Trophoblast cell (in vitro differentiated cells and primary cell): ENCODE data around the gene HMGXB3.
"Not testable (repeated sequence)": the region's sequence is repeated elsewhere in the genome, so short reads cannot be mapped to it uniquely, and the experiment has no call there.

Source experiments
- DNase-seq, 2 donors: peaks; one replicate each; pipeline ENCODE4 v3.0.0-alpha.2; 2016
- H2AFZ ChIP-seq: 2 replicates; pipeline ENCODE4 v1.6.1; 2013; ENCODE audit warnings: low read length, moderate library complexity, mild to moderate bottlenecking; ENCODE audit not compliant: insufficient read depth, poor library complexity
- H2AK5ac ChIP-seq: 2 replicates; pipeline ENCODE4 v1.6.1; 2013; ENCODE audit warnings: mild to moderate bottlenecking, low read length
- H2BK120ac ChIP-seq: 2 replicates; pipeline ENCODE4 v1.6.1; 2013; ENCODE audit warnings: low read length, mild to moderate bottlenecking, moderate library complexity; ENCODE audit not compliant: insufficient read depth, poor library complexity
- H2BK12ac ChIP-seq: 2 replicates; pipeline ENCODE4 v1.6.1; 2013; ENCODE audit warnings: mild to moderate bottlenecking, low read length, moderate library complexity
- H2BK5ac ChIP-seq: 2 replicates; pipeline ENCODE4 v1.6.1; 2013; ENCODE audit warnings: low read length, low read depth, moderate library complexity, mild to moderate bottlenecking; ENCODE audit not compliant: poor library complexity
- H3K14ac ChIP-seq: 2 replicates; pipeline ENCODE4 v1.6.1; 2013; ENCODE audit warnings: mild to moderate bottlenecking, low read length
- H3K18ac ChIP-seq: 2 replicates; pipeline ENCODE4 v1.6.1; 2013; ENCODE audit warnings: mild to moderate bottlenecking, low read length
- H3K23ac ChIP-seq: 2 replicates; pipeline ENCODE4 v1.6.1; 2013; ENCODE audit warnings: low read length
- H3K27ac ChIP-seq: 2 replicates; pipeline ENCODE4 v1.5.1; 2013; ENCODE audit warnings: low read depth, mild to moderate bottlenecking, inconsistent platforms, low read length, moderate library complexity
- H3K27me3 ChIP-seq: 2 replicates; pipeline ENCODE4 v1.6.1; 2013; ENCODE audit warnings: inconsistent platforms, mild to moderate bottlenecking, low read length, moderate library complexity; ENCODE audit not compliant: insufficient read depth
- H3K36me3 ChIP-seq, 2 experiments: 1 replicate in 1 of 2; 2 replicates in 1 of 2; pipeline ENCODE4 v1.6.1; 2013; ENCODE audit warnings: low read length in 2 of 2, mild to moderate bottlenecking in 2 of 2, moderate library complexity in 1 of 2; ENCODE audit not compliant: insufficient read depth in 2 of 2, control insufficient read depth in 1 of 2
- H3K4ac ChIP-seq: 2 replicates; pipeline ENCODE4 v1.6.1; 2013; ENCODE audit warnings: low read depth, mild to moderate bottlenecking, low read length, moderate library complexity
- H3K4me1 ChIP-seq, 2 experiments: 1 replicate in 1 of 2; 2 replicates in 1 of 2; pipeline ENCODE4 v1.6.1; 2013; ENCODE audit warnings: low read length in 2 of 2, mild to moderate bottlenecking in 2 of 2, moderate library complexity in 1 of 2; ENCODE audit not compliant: insufficient read depth in 2 of 2, control insufficient read depth in 1 of 2
- H3K4me2 ChIP-seq: 2 replicates; pipeline ENCODE4 v1.6.1; 2013; ENCODE audit warnings: inconsistent platforms, mild to moderate bottlenecking, low read length, moderate library complexity
- H3K4me3 ChIP-seq: 2 replicates; pipeline ENCODE4 v1.5.1; 2013; ENCODE audit warnings: mild to moderate bottlenecking, low read depth, low read length, inconsistent platforms
- H3K79me1 ChIP-seq: one replicate; pipeline ENCODE4 v1.6.1; 2013; ENCODE audit warnings: low read length
- H3K79me2 ChIP-seq: 2 replicates; pipeline ENCODE4 v1.6.1; 2013; ENCODE audit warnings: low read length, mild to moderate bottlenecking; ENCODE audit not compliant: control insufficient read depth, insufficient read depth, poor library complexity
- H3K9ac ChIP-seq: 2 replicates; pipeline ENCODE4 v1.6.1; 2013; ENCODE audit warnings: mild to moderate bottlenecking, low read length
- H3K9me3 ChIP-seq: 2 replicates; pipeline ENCODE4 v1.6.1; 2013; ENCODE audit warnings: low read depth, mild to moderate bottlenecking, control low read depth, inconsistent platforms, low read length; ENCODE audit not compliant: insufficient read depth
- H4K12ac ChIP-seq: 2 replicates; pipeline ENCODE4 v1.6.1; 2013; ENCODE audit warnings: low read depth, mild to moderate bottlenecking, low read length, moderate library complexity
- H4K8ac ChIP-seq: 2 replicates; pipeline ENCODE4 v1.6.1; 2013; ENCODE audit warnings: low read depth, mild to moderate bottlenecking, low read length, moderate library complexity
- H4K91ac ChIP-seq: one replicate; pipeline ENCODE4 v1.6.1; 2013; ENCODE audit warnings: low read depth, mild to moderate bottlenecking, low read length, moderate library complexity
- WGBS: extraction: QIAGEN DNeasy Blood & Tissue Kit; methylation state at CpG from one replicate; pipeline ENCODE4 v1.1.7; 2013; ENCODE audit warnings: missing lambda C conversion rate; ENCODE audit not compliant: insufficient read length, insufficient coverage; ENCODE audit errors: extremely low coverage; 5-methylcytosine and 5-hydroxymethylcytosine counted together

The HMGXB3 gene

GRCh38 chr5:150028047-150028446 is 27.5 kb downstream of the HMGXB3 start:
- not testable (repeated sequence) for H3K79me1 ChIP-seq, H4K12ac ChIP-seq, H4K91ac ChIP-seq, H3K4me3 ChIP-seq, H2BK5ac ChIP-seq, DNase-seq, H3K18ac ChIP-seq, H4K8ac ChIP-seq, H2BK12ac ChIP-seq, H3K4me1 ChIP-seq, H3K9ac ChIP-seq, H3K27me3 ChIP-seq, H3K14ac ChIP-seq, H2BK120ac ChIP-seq, H2AK5ac ChIP-seq, H3K4ac ChIP-seq, H2AFZ ChIP-seq, H3K79me2 ChIP-seq, H3K4me2 ChIP-seq, H3K27ac ChIP-seq, H3K23ac ChIP-seq, H3K9me3 ChIP-seq
- WGBS, result no CpG with 5 or more reads among the region's 1 CpG
- peaks cover 26 to 40% of the 10 kb centered on the region in 2 experiments for H3K36me3 ChIP-seq

- H2BK120ac ChIP-seq, result no peak overlapping the region
- no peaks in the 10 kb centered on the region for H3K79me1 ChIP-seq
- WGBS, result 100% methylated on average over 3 of the region's 4 CpGs
- peaks cover 0 to 2% of the 10 kb centered on the region in 2 experiments for H3K4me1 ChIP-seq
- H3K79me2 ChIP-seq, result no peaks in the 10 kb centered on the region
- no peak overlapping the region for H2BK5ac ChIP-seq
- H3K4ac ChIP-seq, result no peak overlapping the region
- H3K9me3 ChIP-seq, result no peaks in the 10 kb centered on the region
- no peak overlapping the region for H4K12ac ChIP-seq
- no peak overlapping the region for H3K23ac ChIP-seq
- peaks cover 19 to 45% of the 10 kb centered on the region in 2 experiments for H3K36me3 ChIP-seq
- H2BK12ac ChIP-seq, result no peak overlapping the region
- no peak for DNase-seq
- H3K18ac ChIP-seq, result no peak overlapping the region
- no peak overlapping the region for H2AK5ac ChIP-seq
- H3K14ac ChIP-seq, result no peak overlapping the region
- H3K4me2 ChIP-seq, result no peak overlapping the region
- no peak overlapping the region for H3K4me3 ChIP-seq
- H2AFZ ChIP-seq, result no peak overlapping the region
- H4K8ac ChIP-seq, result no peak overlapping the region
- no peak overlapping the region for H3K9ac ChIP-seq
- no peak overlapping the region for H4K91ac ChIP-seq
- H3K27me3 ChIP-seq, result no peaks in the 10 kb centered on the region
- H3K27ac ChIP-seq, result no peak overlapping the region
These were observed 32.8 kb downstream of the HMGXB3 start for GRCh38 chr5:150033334-150033733.

- Histone ChIP-seq H3K4me2 (no peak overlapping the region), H3K9ac (no peak overlapping the region), H4K12ac (no peak overlapping the region), H2AK5ac (no peak overlapping the region), H4K8ac (no peak overlapping the region), H2AFZ (no peak overlapping the region), H3K14ac (no peak overlapping the region), H3K79me2 (no peaks in the 10 kb centered on the region), H3K27ac (no peak overlapping the region), H2BK120ac (no peak overlapping the region), H3K4me1 (peaks cover 0 to 2% of the 10 kb centered on the region in 2 experiments), H4K91ac (no peak overlapping the region), H2BK5ac (no peak overlapping the region), H3K9me3 (no peaks in the 10 kb centered on the region), H3K27me3 (no peaks in the 10 kb centered on the region), H3K18ac (no peak overlapping the region), H3K4ac (no peak overlapping the region), H3K4me3 (no peak overlapping the region), H3K36me3 (peaks cover 19 to 45% of the 10 kb centered on the region in 2 experiments), H3K23ac (no peak overlapping the region), H3K79me1 (no peaks in the 10 kb centered on the region), H2BK12ac (no peak overlapping the region)
- DNase-seq, result no peak
- WGBS, result no CpG with 5 or more reads among the region's 4 CpGs
These were observed 34.1 kb downstream of the HMGXB3 start for GRCh38 chr5:150034662-150035061.

GRCh38 chr5:150035139-150035895 is 34.8 kb downstream of the HMGXB3 start:
- Histone ChIP-seq H3K27ac (no peak overlapping the region), H4K12ac (no peak overlapping the region), H3K79me2 (no peaks in the 10 kb centered on the region), H2BK12ac (no peak overlapping the region), H3K4me1 (peaks cover 0 to 2% of the 10 kb centered on the region in 2 experiments), H3K4me3 (no peak overlapping the region), H3K79me1 (no peaks in the 10 kb centered on the region), H2AK5ac (no peak overlapping the region), H3K27me3 (no peaks in the 10 kb centered on the region), H3K9me3 (no peaks in the 10 kb centered on the region), H2AFZ (no peak overlapping the region), H3K4me2 (no peak overlapping the region), H2BK120ac (no peak overlapping the region), H3K14ac (no peak overlapping the region), H2BK5ac (no peak overlapping the region), H4K8ac (no peak overlapping the region), H4K91ac (no peak overlapping the region), H3K36me3 (peaks cover 20 to 45% of the 10 kb centered on the region in 2 experiments), H3K4ac (no peak overlapping the region), H3K23ac (no peak overlapping the region), H3K9ac (no peak overlapping the region), H3K18ac (no peak overlapping the region)
- WGBS, result no CpG with 5 or more reads among the region's 7 CpGs
- no peak for DNase-seq
